Osteocyte (in vitro differentiated cells): ENCODE data around the gene MX1. TPM values are rescaled to one million over a fixed set of nuclear protein-coding genes. Genes with fewer than 3 reads are reported as not detected.

Source experiments
- DNase-seq: peaks from one replicate; pipeline ENCODE4 v3.0.0; 2021; ENCODE audit warnings: mixed read lengths; ENCODE audit not compliant: unreplicated experiment; ENCODE audit errors: extremely low spot score
- H3K27ac Mint-ChIP-seq: one replicate; pipeline ENCODE4 v1.8.0; 2021; ENCODE audit warnings: mild to moderate bottlenecking, mixed read lengths; ENCODE audit not compliant: unreplicated experiment
- H3K27me3 Mint-ChIP-seq: one replicate; pipeline ENCODE4 v1.8.0; 2021; ENCODE audit warnings: mixed read lengths; ENCODE audit not compliant: unreplicated experiment
- H3K36me3 Mint-ChIP-seq: one replicate; pipeline ENCODE4 v1.8.0; 2021; ENCODE audit warnings: mixed read lengths; ENCODE audit not compliant: unreplicated experiment
- H3K4me1 Mint-ChIP-seq: one replicate; pipeline ENCODE4 v1.8.0; 2021; ENCODE audit warnings: mixed read lengths; ENCODE audit not compliant: unreplicated experiment
- H3K4me3 Mint-ChIP-seq: one replicate; pipeline ENCODE4 v1.8.0; 2021; ENCODE audit warnings: mild to moderate bottlenecking, moderate library complexity, mixed read lengths; ENCODE audit not compliant: unreplicated experiment
- H3K9me3 Mint-ChIP-seq: one replicate; pipeline ENCODE4 v1.8.0; 2021; ENCODE audit warnings: mixed read lengths; ENCODE audit not compliant: unreplicated experiment
- CTCF ChIP-seq: fragments of 200-600 bp; sonication (generic); IDR thresholded peaks from 2 replicates; pipeline ENCODE4 v1.5.0; 2021; ENCODE audit warnings: antibody characterized with exemption, mild to moderate bottlenecking, moderate library complexity
- total RNA-seq: library from RNA; stranded (reverse); gene quantifications from 2 replicates; pipeline ENCODE4 v1.2.1, GENCODE V29; 2021

Gene MX1
- total RNA-seq, 1 donor from 2014 or later: 4.0 TPM

- Mint-ChIP-seq H3K4me3 (no peak overlapping the region), H3K4me1 (no peaks in the 10 kb centered on the region), H3K27me3 (no peaks in the 10 kb centered on the region), H3K9me3 (no peaks in the 10 kb centered on the region), H3K36me3 (no peaks in the 10 kb centered on the region), H3K27ac (no peak overlapping the region)
- no peak for TF ChIP-seq CTCF
- DNase-seq: no peak
These were observed 23.6 kb downstream of the MX1 start for GRCh38 chr21:41449613-41450012.

- Mint-ChIP-seq H3K27ac (no peak overlapping the region), H3K4me3 (no peak overlapping the region)
- TF ChIP-seq CTCF: no peak
These were observed 26.0 kb downstream of the MX1 start for GRCh38 chr21:41451753-41452676.

GRCh38 chr21:41453198-41453597 lies 27.2 kb downstream of the MX1 start:
- Mint-ChIP-seq H3K27me3 (no peaks in the 10 kb centered on the region), H3K36me3 (no peaks in the 10 kb centered on the region), H3K9me3 (no peaks in the 10 kb centered on the region), H3K27ac (no peak overlapping the region), H3K4me3 (no peak overlapping the region), H3K4me1 (no peaks in the 10 kb centered on the region)
- TF ChIP-seq CTCF: no peak
- DNase-seq: no peak

More at GRCh38 chr21:41451753-41452676, 26.0 kb downstream of the MX1 start:
- no peak for DNase-seq
- no peaks in the 10 kb centered on the region for H3K27me3 Mint-ChIP-seq
- H3K36me3 Mint-ChIP-seq: no peaks in the 10 kb centered on the region
- H3K4me1 Mint-ChIP-seq: no peaks in the 10 kb centered on the region
- no peaks in the 10 kb centered on the region for H3K9me3 Mint-ChIP-seq

- DNase-seq: no peak
- Mint-ChIP-seq H3K27ac (no peak overlapping the region), H3K4me1 (no peaks in the 10 kb centered on the region), H3K9me3 (no peaks in the 10 kb centered on the region), H3K27me3 (no peaks in the 10 kb centered on the region), H3K4me3 (no peak overlapping the region), H3K36me3 (no peaks in the 10 kb centered on the region)
- no peak for TF ChIP-seq CTCF
These were observed 27.7 kb downstream of the MX1 start for GRCh38 chr21:41453761-41454160.

- Mint-ChIP-seq H3K36me3 (no peaks in the 10 kb centered on the region), H3K9me3 (no peaks in the 10 kb centered on the region), H3K4me1 (peaks cover 8% of the 10 kb centered on the region), H3K27ac (no peak overlapping the region), H3K27me3 (no peaks in the 10 kb centered on the region), H3K4me3 (no peak overlapping the region)
- no peak for TF ChIP-seq CTCF
- no peak for DNase-seq
These were observed 32.1 kb downstream of the MX1 start for GRCh38 chr21:41458121-41458520.
